GM11168 (cell line): ENCODE data around the gene ZBTB46.

ENCODE experiments used
- in situ Hi-C: fragments of 300-500 bp; cut with MboI; formaldehyde crosslinking; loops from one replicate; pipeline ENCODE4 v1.12.0; 2022; ENCODE audit warnings: low sequenced_read_pairs; ENCODE audit not compliant: unreplicated experiment

ZBTB46 gene

DNA sequence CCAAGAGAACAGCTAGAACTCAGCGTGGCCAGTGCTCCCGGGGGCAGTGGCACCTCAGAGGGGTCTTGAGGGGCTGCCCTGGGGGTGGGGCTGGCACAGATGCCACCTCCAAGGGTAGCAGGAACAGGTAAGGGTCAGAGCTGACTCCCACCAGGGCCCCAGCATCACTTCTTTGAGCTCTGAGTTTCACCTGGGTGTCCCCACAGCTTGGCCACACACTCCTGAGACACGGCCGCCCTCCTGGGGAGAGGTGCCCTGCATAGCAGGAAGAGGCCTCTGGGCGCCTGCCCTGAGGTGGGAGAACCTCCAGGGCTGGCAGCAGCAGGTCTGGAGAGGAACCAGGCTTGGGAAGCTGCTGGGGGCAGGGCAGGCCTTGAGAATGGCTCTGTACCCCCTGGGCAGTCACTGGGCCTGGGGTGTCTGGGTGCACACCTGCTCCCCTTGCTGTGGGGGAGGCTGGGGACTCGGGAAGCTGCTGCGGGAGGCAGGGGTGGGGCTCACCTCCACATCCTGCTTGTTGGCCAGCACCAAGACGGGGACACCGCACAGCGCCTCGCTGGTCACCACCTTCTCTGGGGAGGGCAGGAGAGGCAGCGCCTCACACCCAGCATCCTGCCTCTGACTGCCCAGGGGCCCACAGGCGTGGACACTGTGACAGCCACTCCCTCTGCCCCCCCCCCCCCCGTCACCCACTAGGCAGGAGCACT, 129.6 kb downstream of the ZBTB46 start:
- in situ Hi-C loops: loop anchor here (10.0 kb wide), 1 partner anchor 263 kb away; the partner anchor contains the start of gene ZNF512B

DNA sequence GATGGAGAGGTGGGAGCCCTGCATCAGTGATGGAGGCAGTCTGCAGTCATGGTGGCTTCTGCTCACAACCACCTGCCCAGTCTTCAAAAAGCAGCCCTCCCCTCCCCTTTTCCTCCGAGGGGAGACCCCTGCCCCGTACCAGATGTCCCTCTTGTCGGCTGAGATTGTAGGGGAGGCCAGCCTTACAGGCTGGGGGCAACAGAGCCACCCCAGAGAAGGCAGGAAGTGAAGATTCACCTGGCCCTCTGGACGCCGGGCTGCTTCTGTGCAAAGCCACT, 130.1 kb downstream of the ZBTB46 start:
- in situ Hi-C loops: loop anchor here (10.0 kb wide), 1 partner anchor 264 kb away; the partner anchor contains the start of gene ZNF512B

DNA sequence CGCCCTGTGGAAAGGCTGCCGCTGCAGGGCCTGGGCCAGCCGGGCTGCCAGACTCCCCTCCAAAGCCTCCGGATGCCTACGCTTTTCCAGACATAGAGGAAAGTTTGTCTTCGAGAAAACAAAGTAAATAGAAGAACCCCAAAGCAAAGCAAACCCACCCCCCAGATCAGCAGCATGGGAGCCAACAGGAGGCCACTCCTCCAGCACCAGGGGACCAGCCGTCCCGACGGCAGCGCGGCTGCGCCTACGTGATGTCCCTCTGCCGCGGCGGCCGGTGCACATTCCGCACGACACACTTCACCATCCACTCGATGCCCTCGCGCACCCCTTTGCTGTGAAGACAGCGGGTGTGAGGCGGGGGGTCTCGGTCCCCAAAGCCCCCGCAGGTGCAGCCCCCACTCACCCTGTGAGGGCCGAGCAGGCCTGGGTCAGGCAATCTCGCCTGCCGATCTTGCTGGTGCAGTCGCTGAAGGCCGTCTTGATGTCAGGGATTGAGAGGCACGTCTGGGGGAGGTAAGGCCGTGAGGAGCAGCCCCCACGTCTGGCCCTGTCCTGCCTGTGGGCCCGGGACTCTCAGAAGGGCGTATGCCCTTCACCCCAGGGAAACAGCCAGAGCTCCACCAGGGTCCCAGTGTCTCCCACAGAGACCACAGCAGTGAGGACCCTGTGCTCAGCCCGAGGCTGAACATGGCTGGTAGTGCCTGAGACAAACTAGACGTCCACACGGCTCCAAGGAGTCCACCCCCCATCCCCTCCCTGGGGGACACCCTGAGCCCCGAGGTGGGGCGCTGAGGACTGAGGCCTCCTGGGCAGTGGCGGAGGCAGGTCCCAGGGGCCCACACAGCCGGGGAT, 130.6 kb downstream of the ZBTB46 start:
- in situ Hi-C loops: loop anchor here (10.0 kb wide), 1 partner anchor 264 kb away; the partner anchor contains the start of gene ZNF512B

DNA sequence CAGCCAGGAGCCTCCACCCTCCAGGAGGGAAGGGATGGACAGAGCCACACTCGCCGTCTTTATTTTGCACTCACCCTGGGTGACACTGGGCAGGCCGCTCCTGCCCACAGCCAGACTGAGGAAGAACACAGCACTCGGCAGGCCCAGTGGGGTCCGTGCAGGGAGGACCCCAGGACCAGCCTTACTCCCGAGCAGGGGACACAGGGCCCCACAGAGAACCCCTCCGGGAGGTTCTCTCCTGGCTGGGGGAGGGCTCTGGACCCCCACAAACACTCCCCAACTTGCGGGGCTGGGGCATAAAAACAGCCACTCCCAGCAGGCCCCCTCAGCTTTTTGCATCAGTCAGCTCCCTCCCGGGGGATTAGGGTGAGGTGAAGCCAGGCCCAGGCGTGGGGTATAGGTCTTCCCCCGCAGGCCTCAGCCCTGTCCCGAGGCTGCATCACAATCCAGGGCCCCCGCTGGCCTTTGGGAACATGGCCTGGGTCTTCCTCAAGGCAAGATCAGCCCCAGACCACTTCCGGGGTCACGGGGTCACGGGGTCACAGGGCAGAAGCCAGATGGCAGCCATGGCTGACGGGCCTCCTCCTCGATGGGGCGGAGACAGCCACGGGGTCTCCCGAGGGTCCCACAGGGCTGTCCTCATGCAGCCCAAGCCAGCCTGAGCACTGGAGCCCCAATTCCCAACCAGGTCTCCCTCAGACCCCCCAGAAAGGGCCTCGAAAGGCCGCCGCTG, 131.4 kb downstream of the ZBTB46 start:
- in situ Hi-C loops: loop anchor here (10.0 kb wide), 1 partner anchor 265 kb away; the partner anchor contains the start of gene ZNF512B

DNA sequence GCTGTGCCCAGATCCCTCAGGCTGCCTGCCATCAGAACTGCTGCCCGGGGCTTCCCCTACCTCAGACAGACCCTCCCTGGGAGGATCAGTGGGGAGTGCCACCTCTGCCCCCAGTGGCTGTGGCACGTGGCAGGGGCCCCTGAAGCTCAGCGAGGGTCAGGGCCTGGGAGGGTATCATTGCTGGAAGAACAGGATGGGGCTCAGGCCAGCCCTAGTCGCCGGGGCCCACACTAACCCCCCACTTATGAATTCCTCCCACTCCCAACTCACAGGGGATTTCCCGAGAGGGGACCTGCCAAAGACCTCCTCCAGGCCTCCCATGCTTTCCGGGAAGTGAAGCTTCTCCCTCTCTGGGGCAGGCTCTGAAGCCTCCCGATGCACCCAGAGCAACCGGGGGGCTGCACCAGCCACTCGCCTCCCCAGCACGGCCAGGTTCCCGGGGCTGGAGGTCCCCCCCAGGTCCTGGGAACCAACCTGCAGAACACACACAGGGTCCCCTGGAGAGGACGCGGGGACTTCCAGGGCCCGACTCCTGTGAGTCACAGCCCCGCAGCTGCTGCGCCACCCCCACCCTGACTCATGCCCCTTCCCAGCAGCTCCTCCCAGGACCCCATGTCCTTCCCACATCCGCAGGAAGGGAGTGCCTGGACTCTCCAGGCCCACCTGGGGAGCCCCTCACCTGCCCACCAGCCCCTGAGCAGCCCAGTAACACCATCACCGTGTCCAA, 132.2 kb downstream of the ZBTB46 start:
- in situ Hi-C loops: no loop called here

DNA sequence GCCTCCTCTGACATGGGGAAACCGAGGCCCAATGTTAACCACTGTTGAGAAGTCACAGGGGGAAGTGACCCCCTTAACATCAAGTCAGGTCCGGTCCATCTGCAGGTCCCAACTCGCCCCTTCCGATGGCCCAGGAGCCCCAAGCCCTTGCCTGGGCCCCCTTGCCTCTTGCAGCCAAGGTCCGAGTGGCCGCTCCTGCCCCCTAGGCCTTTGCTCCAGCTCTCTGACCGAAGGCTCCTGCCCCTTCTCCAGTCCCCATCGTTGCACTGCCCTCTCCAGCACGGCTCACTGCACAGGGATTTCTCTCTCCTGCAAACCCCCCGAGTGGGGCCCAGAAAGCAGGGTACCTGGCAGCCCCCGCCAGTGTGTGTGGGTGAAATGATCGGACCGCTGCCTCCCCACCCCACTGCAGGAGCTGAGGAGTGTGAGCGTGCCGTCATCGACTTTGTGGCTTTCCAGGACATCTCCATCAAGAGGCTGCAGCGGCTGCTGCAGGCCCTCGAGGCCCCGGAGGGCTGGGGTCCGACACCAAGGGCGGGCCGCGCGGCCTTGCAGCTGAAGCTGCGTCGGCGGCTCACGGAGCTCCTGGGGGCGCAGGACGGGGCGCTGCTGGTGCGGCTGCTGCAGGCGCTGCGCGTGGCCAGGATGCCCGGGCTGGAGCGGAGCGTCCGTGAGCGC, 133.1 kb downstream of the ZBTB46 start:
- in situ Hi-C loops: no loop called here

DNA sequence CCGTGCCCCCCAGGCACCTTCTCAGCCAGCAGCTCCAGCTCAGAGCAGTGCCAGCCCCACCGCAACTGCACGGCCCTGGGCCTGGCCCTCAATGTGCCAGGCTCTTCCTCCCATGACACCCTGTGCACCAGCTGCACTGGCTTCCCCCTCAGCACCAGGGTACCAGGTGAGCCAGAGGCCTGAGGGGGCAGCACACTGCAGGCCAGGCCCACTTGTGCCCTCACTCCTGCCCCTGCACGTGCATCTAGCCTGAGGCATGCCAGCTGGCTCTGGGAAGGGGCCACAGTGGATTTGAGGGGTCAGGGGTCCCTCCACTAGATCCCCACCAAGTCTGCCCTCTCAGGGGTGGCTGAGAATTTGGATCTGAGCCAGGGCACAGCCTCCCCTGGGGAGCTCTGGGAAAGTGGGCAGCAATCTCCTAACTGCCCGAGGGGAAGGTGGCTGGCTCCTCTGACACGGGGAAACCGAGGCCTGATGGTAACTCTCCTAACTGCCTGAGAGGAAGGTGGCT, 133.7 kb downstream of the ZBTB46 start:
- in situ Hi-C loops: no loop called here

DNA sequence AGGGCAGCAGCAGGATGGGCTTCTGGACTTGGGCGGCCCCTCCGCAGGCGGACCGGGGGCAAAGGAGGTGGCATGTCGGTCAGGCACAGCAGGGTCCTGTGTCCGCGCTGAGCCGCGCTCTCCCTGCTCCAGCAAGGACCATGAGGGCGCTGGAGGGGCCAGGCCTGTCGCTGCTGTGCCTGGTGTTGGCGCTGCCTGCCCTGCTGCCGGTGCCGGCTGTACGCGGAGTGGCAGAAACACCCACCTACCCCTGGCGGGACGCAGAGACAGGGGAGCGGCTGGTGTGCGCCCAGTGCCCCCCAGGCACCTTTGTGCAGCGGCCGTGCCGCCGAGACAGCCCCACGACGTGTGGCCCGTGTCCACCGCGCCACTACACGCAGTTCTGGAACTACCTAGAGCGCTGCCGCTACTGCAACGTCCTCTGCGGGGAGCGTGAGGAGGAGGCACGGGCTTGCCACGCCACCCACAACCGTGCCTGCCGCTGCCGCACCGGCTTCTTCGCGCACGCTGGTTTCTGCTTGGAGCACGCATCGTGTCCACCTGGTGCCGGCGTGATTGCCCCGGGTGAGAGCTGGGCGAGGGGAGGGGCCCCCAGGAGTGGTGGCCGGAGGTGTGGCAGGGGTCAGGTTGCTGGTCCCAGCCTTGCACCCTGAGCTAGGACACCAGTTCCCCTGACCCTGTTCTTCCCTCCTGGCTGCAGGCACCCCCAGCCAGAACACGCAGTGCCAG, 134.3 kb downstream of the ZBTB46 start, which contains the start of gene TNFRSF6B:
Gene TNFRSF6B, plus strand, starts transcription at position 25 of the 729 bp plus-strand sequence. Its CDS starts 116 bp downstream, at position 141.
- in situ Hi-C loops: no loop called here

DNA sequence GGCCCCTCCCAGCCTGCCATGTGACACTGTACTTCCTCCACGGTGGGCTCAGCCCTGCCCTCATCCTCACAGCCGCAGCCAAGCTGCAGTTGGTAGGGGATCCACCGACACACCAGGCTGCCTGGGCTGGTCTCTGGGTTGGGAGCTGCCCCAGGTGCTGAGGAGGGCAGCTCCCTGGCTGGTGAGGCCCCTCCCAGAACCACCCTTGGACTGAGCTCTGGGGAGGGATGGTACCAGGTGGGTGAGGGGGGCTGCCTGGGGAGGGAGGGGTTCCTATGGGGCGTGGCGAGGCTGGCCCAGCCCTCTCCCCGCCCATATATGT, 134.8 kb downstream of the ZBTB46 start:
- in situ Hi-C loops: no loop called here

DNA sequence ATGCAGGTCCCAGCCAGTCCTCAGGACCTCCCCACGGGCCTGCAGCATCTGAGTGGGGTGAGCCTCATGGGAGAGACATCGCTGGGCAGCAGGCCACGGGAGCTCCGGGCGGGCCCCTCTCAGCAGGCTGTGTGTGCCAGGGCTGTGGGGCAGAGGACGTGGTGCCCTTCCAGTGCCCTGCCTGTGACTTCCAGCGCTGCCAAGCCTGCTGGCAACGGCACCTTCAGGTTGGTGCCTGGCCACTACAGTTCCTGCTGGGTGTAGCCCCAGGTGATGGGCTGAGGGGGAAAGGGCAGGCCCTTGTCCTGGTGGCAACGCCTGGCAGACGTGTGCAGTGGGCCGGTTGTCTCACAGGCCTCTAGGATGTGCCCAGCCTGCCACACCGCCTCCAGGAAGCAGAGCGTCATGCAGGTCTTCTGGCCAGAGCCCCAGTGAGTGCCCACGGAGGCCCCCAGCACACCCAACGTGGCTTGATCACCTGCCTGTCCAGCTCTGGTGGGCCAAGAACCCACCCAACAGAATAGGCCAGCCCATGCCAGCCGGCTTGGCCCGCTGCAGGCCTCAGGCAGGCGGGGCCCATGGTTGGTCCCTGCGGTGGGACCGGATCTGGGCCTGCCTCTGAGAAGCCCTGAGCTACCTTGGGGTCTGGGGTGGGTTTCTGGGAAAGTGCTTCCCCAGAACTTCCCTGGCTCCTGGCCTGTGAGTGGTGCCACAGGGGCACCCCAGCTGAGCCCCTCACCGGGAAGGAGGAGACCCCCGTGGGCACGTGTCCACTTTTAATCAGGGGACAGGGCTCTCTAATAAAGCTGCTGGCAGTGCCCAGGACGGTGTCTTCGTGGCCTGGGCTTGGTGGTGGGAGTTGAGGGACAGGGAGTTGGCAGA, 135.4 kb downstream of the ZBTB46 start:
- in situ Hi-C loops: no loop called here

DNA sequence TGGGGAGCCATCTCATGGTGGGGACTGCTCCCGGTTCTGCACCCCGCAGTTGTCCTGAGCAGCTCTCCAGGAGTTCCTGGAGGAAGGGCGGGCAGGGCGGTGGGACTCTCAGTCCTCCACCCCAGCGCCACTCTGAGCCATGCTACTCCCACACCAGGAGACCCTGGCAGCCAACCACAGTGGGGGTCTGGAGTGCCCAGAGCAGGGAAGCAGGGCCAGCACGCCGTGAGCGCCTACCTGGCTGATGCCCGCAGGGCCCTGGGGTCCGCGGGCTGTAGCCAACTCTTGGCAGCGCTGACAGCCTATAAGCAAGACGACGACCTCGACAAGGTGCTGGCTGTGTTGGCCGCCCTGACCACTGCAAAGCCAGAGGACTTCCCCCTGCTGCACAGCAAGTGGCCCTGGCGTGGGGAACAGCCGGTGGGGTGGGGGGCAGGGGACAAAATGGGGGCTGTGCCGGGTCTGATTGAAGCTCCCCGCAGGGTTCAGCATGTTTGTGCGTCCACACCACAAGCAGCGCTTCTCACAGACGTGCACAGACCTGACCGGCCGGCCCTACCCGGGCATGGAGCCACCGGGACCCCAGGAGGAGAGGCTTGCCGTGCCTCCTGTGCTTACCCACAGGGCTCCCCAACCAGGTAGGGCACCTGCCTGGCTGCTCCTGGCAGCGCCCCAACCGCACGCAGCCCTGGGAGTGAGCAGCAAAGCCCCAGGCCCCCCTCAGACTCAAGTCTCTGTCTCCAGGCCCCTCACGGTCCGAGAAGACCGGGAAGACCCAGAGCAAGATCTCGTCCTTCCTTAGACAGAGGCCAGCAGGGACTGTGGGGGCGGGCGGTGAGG, 136.3 kb downstream of the ZBTB46 start:
- in situ Hi-C loops: no loop called here

DNA sequence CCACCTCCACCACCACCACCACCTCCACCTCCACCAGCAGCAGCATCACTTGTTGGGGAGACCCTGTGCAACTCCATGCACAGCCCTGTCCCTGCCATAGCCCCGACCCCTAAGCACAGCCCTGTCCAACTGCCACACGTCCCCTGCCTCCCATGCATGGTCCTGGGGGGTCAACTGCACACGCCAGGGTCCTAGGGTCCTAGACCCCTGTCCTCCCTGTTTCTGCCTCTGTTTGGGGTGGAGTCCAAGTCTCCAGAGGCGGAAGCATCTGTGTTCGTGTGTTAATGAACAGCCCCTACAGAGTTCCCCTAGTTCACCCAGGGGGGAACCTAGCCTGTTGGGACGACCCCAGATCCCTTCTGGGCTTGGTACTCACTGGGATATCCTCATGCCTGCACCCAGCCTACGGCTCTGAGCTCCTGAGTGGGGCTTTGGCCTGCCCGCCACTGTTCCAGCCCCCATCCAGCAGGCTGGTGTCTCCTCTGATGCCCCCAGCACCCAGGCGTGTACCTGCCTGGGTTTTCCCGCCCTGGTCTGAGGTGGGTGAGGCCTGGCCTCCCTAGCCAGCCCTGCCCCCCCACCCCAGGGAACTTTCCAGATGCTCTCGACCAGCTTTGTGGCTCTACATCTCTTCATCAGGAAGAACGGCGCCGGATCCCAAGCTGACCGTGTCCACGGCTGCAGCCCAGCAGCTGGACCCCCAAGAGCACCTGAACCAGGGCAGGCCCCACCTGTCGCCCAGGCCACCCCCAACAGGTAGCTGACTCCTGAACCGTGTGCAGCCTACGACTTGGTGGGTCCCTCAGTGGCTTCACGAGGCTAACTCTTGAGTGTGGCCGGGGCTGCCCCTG, 137.1 kb downstream of the ZBTB46 start:
- in situ Hi-C loops: no loop called here
